Effector CD8-positive, alpha-beta T cell (primary cell): Measurements from ENCODE around the gene NFKB1.
"Not testable (repeated sequence)": the region's sequence is repeated elsewhere in the genome, so short reads cannot be mapped to it uniquely, and the experiment has no call there.

Experiments used
- DNase-seq: peaks from one replicate; lab custom pipeline; 2025; lab: John Stamatoyannopoulos, UW
- total RNA-seq, 4 experiments: gene quantifications; one replicate each; lab custom pipeline; 2026; lab: John Stamatoyannopoulos, UW

The NFKB1 gene, protein sequence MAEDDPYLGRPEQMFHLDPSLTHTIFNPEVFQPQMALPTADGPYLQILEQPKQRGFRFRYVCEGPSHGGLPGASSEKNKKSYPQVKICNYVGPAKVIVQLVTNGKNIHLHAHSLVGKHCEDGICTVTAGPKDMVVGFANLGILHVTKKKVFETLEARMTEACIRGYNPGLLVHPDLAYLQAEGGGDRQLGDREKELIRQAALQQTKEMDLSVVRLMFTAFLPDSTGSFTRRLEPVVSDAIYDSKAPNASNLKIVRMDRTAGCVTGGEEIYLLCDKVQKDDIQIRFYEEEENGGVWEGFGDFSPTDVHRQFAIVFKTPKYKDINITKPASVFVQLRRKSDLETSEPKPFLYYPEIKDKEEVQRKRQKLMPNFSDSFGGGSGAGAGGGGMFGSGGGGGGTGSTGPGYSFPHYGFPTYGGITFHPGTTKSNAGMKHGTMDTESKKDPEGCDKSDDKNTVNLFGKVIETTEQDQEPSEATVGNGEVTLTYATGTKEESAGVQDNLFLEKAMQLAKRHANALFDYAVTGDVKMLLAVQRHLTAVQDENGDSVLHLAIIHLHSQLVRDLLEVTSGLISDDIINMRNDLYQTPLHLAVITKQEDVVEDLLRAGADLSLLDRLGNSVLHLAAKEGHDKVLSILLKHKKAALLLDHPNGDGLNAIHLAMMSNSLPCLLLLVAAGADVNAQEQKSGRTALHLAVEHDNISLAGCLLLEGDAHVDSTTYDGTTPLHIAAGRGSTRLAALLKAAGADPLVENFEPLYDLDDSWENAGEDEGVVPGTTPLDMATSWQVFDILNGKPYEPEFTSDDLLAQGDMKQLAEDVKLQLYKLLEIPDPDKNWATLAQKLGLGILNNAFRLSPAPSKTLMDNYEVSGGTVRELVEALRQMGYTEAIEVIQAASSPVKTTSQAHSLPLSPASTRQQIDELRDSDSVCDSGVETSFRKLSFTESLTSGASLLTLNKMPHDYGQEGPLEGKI
- 275 to 908 (median 374) reads per million in 4 experiments for total RNA-seq

DNA sequence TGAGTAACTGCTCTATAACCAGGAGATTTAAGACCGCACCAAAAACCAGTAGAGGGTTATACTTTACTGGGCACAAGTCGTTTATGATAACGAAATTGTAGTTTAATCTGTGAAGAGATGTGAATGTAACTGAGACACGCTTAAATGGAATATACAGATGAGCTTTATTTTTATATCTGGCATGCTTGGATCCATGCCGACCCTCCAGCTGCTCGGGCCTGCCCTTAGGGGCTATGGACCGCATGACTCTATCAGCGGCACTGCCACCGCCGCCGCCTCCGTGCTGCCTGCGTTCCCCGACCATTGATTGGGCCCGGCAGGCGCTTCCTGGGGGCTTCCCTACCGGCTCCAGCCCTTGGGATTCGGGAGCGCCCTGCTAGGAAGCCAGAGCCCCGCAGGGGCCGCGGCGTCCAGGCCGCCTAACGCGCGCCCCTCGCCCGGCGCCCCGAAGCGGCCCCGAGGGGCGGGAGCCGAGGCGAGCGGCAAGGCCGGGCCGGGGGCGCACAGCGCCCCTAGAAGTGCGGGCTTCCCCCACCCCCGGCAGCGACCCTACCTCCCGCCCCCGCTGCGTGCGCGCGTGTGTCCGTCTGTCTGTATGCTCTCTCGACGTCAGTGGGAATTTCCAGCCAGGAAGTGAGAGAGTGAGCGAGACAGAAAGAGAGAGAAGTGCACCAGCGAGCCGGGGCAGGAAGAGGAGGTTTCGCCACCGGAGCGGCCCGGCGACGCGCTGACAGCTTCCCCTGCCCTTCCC, at the start of gene NFKB1:
Gene NFKB1 (plus strand): TSS at position 664 of the 751 bp plus-strand sequence. CDS start 24,160 bp downstream, outside the sequence.
- peak; percentile 80 for DNase-seq

DNA sequence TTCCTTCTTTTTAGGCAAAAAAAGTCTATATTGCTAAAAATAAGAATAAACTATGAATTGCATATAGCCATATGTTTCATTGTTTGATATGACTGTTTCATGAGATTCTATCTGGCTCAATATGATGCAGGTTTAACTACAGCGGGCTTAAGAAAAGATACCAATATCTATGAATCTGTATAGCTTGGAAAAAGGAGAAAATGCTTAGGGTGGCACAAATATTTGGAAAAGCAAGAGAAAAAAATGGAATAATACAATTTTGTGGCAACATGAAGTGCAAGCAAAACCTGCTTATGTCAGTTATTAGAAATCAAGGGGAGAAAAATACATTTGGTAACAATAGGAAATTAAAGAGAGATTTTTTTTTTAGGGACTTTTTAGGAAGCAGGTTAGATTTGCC, 48.3 kb upstream of the NFKB1 start:
- no peak for DNase-seq

DNA sequence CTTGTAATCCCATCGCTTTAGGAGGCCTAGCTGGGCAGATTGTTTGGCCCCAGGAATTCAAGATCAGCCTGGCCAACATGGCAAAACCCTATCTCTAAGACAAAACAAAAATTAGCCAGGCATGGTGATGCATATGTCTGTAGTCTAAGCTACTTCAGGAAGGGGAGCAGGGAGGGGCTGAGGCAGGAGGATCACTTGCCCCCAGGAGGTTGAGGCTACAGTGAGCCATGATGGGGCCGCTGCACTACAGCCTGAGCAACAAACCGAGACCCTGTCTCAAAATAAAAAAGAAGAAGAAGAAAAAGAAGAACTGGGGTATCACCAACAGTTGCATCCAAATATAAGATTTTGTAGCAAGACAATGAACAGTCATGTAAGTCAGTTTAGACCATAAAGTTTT, 47.3 kb upstream of the NFKB1 start:
- DNase-seq: no peak

DNA sequence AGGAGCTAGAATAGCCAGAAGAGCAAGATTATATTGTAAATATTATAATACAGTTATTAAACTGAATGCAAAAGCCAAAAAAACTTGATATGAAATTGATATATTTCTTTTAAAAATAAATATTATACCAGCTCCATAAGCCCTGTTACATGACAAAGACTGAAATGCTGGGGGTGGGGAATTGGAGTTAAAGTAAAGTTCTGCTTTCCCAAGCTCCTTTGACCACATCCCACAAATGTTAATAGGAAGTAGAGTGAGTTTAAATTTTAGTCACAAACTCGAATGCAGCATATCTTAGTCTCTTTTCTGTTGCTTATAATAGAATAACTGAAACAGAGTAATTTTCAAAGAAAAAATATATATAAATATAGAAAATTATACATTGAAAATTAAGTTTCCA, 46.9 kb upstream of the NFKB1 start:
- DNase-seq: no peak

DNA sequence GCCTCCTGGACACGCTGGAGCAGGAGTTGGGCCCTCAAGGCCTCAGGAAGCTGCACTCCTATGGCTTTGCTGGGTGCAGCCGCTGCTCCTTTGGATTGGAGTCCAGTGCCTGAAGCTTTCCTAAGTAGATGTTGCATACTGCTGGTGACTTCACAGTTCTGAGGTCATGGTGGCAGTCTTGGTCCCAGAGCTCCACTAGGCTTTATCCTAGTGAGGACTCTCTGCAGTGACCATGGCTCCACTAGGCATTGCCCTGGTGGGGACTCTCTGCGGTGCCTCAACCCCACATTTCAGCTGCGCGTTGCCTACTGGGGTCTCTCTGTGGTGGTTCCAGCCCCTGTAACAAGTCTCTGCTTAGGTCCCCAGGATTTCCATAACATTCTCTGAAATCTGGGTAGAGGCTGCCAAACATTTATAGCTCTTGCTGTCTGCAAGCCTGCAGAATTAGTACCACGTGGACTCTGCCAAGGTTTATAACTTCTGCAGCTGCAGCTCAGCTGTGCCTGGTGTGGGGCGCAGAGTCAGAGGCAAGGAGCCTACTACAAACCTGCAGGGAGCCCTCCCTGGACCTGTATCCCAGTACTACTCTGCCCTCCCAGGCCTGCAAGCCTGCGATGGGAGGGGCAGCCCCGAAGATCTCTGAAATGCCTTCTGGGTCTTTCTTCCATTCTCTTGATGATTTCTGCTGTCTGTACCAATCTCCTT, 46.0 kb upstream of the NFKB1 start:
- no peak for DNase-seq

DNA sequence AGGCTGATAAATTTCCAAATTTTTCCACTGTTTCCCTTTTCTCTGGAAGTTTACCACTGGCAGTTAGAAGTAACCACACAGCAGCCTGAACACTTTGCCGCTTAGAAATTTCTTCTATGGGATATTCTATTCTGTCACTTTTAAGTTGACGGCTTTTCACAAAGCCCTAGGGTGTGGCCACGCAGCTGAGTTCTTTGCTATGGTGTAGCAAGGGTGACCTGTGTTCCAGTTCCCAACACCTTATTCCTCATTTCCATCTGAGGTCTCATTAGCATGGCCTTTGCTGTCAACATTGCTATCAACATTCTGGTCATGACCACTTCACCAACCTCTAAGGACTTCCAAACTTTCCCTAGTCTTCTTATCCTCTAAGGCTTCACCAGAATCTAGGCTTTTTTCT, 45.4 kb upstream of the NFKB1 start:
- DNase-seq: no peak

DNA sequence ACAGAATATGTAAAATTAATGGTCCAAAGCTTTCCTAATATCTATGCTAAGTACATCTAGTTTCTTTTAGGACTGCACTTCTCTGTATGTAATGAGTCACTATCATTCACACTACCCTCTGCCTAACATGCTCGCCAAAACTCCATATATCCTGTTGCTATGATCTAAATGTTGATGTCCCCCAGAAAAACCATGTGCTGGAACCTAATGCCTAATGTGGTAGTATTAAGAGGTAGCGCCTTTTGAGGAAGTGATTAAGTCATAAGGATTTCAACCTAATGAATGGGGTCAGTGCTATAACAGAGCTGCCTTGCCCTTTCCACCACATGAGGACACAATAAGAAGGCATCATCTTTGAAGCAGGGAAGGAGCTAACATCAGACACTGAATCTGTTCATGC, 34.9 kb upstream of the NFKB1 start:
- no peak for DNase-seq

DNA sequence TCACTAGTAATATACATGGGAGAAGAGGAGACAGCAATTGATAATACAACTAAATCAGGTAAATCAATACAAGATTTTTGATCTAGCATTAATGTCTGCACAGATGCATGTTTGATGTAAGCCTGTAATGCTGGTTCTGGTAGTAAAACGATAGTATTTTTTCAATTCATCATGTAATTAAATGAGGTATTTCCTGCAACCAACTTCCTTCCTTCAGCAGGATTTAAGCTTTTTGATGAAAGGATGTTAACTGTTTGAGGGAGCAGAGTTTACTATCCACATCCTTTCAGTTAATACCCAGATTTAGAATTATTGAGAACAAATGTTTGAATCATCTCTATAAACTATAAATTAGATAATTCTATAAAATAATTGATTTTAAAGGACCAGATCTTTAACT, 31.4 kb upstream of the NFKB1 start:
- DNase-seq: no peak

DNA sequence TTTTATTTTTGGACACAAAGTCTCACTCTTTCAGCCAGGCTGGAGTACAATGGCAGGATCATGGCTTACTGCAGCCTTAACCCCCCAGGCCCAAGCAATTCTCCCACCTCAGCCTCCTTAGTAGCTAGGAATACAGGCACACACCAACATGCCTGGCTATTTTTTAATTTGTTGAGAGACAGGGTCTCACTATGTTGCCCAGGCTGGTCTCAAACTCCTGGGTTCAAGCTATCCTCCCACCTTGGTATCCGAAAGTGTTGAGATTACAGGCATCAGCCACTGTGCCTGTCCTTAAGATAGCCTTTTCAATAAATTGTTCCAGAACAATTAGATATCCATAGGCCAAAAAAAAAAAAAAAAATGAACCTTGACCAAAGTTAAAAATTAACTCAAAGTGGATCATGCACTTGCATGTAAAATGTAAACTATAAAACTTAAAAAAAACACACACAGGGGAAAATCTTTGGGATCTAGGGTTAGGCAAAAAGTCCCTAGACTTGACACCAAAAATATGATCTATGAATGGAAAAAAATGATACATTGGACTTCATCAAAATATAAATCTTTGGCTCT, 28.6 kb upstream of the NFKB1 start:
- DNase-seq: no peak

DNA sequence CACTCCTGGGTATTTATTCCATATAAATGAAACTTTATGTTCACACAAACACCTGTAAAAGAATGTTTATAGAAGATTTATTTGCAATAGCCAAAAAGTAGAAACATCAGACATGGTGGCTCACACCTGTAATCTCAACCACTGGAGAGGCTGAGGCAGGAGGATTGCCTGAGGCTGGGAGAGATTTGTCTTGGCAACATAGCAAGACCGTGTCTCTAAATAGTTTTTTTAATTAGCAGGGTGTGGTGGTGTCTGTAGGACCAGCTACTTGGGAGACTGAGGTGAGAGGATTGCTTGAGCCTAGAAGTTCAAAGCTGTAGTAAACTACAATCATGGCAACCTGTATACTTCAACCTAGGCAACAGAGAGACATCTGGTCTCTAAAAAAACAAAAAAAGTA, 27.7 kb upstream of the NFKB1 start:
- no peak for DNase-seq

DNA sequence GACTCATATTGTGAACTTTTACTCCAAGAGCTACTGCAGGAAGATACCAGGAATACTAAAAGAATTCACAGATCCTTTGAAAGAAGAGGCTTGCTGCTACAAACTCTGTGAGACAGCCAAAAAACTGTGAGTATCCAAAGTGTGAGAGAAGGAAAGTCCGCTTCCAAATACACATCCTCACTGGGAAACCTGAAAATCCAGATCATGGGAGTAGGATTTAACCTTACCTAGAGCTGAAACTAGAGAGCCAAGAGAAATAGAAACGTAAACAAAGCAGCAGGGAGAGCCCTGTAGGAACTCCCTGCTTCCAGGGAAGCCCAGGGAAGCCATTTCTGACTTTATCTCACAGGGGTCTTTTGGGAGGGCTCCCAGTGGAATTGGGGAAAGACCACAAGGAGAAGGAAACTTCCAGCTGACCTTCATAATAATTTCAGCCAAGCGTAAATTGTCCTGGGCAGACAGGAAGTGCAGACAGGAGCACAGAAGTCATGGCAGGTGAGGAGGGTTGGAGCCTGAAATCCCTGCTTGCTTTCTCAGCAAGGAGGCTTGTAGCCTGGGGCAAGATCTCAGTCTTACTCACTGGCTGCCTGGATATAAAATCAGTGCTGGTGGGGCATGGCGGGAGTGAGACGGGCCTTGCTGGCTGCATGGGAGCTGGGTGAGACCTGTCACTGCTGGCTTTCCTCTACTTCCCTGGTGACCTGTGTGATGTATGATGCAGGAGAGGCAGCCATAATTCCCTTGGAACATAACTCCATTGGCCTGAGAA, 26.2 kb upstream of the NFKB1 start:
- DNase-seq: no peak

DNA sequence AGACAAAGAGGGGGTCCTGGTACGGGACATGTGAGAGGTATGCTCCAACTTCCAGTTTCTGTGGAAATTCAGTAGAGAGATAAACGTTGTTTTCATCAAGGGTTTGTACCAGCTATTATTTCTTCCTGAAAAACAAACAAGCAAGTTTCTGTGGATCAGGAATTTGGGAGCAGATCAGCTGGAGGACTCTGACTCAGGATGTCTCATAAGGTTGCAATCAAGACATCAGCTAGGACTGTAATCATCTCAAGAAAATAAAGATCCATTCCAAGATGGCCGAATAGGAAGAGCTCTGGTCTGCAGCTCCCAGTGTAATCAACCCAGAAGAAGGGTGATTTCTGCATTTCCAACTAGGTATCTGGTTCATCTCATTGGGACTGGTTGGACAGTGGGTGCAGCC, 23.5 kb upstream of the NFKB1 start:
- no peak for DNase-seq

DNA sequence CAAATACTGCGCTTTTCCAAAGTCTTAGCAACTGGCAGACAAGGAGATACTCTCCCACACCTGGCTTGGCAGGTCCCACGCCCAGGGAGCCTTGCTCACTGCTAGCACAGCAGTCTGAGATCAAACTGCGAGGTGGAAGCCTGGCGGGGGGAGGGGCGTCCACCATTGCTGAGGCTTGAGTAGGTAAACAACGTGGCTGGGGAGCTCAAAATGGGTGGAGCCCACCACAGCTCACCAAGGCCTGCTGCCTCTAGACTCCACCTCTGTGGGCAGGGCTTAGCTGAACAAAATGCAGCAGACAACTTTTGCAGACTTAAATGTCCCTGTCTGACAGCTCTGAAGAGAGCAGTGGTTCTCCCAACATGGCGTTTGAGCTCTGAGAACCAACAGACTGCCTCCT, 23.0 kb upstream of the NFKB1 start:
- no peak for DNase-seq

DNA sequence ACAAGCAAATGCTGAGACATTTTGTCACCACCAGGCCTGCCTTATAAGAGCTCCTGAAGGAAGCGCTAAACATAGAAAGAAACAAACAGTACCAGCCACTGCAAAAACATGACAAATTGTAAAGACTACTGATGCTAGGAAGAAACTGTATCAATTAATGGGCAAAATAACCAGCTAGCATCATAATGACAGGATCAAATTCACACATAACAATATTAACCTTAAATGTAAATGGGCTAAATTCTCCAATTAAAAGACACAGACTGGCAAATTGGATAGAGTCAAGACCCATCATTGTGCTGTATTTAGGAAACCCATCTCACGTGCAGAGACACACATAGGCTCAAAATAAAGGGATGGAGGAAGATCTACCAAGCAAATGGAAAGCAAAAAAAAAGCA, 21.3 kb upstream of the NFKB1 start:
- DNase-seq: not testable (repeated sequence)

DNA sequence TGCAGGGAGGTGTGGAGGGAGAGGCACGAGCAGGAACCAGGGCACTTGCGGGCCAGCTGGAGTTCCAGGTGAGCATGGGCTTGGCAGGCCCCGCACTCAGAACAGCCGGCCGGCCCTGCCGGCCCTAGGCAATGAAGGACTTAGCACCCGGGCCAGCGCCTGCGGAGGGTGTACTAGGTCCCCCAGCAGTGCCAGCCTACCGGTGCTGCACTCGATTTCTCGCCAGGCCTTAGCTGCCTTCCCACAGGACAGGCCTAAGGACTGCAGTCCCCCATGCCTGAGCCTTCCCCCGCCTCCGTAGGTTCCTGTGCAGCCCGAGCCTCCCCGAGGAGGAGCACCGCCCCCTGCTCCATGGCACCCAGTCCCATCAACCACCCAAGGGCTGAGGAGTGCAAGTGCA, 18.0 kb upstream of the NFKB1 start:
- no peak for DNase-seq

DNA sequence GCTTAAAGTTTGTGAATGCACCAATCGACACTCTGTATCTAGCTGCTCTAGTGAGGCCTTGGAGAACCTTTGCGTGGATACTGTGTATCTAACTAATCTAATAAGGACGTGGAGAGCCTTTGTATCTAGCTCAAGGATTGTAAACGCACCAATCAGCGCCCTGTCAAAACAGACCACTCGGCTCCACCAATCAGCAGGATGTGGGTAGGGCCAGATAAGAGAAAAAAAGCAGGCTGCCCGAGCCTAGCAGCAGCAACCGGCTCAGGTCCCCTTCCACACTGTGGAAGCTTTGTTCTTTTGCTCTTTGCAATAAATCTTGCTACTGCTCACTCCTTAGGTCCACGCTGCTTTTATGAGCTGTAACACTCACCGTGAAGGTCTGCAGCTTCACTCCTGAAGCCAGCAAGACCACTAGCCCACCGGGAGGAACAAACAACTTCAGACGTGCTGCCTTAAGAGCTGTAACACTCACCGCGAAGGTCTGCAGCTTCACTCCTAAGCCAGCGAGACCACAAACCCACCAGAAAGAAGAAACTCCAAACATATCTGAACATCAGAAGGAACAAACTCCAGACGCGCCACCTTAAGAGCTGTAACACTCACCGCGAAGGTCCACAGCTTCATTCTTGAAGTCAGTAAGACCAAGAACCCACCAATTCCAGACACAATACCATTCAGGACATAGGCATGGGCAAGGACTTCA, 17.0 kb upstream of the NFKB1 start:
- not testable (repeated sequence) for DNase-seq

DNA sequence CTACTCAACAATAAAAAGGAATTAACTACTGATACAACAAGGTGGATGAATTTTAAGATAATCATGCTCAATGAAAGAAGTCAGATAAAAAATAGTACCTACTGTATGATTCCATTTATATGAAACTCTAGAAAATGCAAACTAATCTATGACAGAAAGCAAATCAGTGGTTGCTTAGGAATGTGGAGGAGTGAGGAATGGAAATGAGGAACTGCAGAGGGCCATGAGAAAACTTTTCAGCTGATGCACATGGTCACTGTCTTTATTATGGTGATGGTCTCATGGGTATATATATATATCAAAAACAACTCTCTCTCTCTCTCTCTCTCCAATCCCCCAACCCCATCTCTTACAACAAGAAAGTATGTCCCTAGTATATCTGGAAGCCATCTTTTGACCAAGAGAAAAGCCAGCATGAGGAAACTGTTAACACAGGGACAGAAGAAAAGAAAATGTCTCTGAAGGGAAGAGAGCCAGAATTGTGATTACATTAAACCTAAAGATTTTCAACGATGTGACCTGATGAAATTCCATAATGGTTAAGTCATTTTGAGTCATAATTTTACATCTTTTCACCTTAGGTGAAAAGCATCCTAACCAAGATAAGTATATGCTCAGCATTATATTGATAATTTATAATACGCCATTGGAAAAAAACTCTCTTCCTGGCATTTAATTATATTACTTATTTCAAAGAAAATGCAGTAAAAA, 8.5 kb upstream of the NFKB1 start:
- no peak for DNase-seq

DNA sequence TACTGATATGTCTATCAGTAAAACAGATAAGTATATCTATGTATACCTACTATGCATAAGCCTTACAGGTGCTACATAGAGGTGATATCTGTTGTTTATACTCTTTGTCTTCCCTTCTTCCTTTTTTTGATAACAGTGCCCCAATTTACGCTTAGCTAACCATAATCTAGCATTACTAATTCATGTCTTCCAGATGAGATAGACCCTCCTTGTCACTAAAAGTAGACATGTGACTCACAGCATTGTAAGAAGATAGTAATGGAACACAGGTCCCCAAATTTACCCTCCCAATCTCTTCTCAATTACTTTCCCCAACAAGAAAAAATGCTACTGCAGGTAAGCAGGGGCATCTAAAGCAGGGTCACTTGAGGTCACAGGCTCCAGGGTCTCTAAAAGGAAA, 7.9 kb upstream of the NFKB1 start:
- no peak for DNase-seq

DNA sequence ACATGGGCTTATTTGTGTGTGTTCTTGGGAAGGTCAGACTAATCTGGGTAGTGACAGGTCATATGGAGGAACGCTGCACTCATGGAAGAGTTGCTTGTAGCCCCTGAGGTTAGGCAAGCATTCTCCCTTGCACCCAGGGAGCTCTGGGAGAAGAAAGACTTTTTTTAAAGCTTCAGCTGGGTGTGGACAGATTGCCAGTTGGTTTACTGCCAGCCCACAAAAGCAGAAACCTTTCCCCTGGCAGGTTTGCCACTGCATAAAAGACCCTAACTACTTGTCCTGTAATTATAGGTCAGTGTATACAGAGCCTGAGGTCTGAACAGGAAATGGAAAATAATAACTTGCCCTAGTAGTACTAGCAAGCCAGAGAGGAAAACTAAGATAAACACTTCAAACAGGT, 7.4 kb upstream of the NFKB1 start:
- DNase-seq: no peak
